ENCODE results near the gene NCS1. TPM values are rescaled to one million over a fixed set of nuclear protein-coding genes. Genes with fewer than 3 reads are reported as not detected.

The NCS1 gene
- total RNA-seq (2013): 0.02 TPM
- polyA plus RNA-seq: not detected
- not detected in 2 replicates for polyA minus RNA-seq
- 0.92 to 44.9 (median 10.9) reads per million in 11 experiments for total RNA-seq

- H3K27me3 ChIP-seq (ENCODE audit: control insufficient read depth in 2 of 2, insufficient read depth in 2 of 2, low read length in 2 of 2): peaks cover 15 to 36% of the 10 kb centered on the region in 2 donors
- Mint-ChIP-seq H3K36me3 (peaks cover 0 to 3% of the 10 kb centered on the region in 2 donors), H3K9me3 (peaks cover 0 to 15% (median 2%) of the 10 kb centered on the region in 7 donors), H3K27ac (peak within 1 kb of the TSS in 1 of 7 donors; percentile 63), H3K4me1 (peaks cover 3% of the 10 kb centered on the region), H3K27me3 (ENCODE audit: low read depth in 3 of 3) (peaks cover 43 to 60% (median 49%) of the 10 kb centered on the region in 3 donors), H3K4me3 (peak within 1 kb of the TSS; percentile 43 to 82)
- no peaks in the 10 kb centered on the region for H4K20me1 ChIP-seq (ENCODE audit: insufficient read depth, low read length)
- H3K9ac ChIP-seq (ENCODE audit: insufficient read depth, low read length, poor library complexity, severe bottlenecking): no peak within 1 kb of the TSS
- no peaks in the 10 kb centered on the region for H3K9me3 ChIP-seq (replicated peaks in 1 of 2; ENCODE audit: control insufficient read depth in 1 of 2, insufficient read depth in 1 of 2, low read length in 2 of 2)
- H3K4me2 ChIP-seq (replicated peaks; ENCODE audit: extremely low read depth, low read length, poor library complexity, severe bottlenecking): peak within 1 kb of the TSS; percentile 50
- H3K4me3 ChIP-seq (replicated peaks in 1 of 3; ENCODE audit: low read depth in 2 of 3, low read length in 3 of 3): no peak within 1 kb of the TSS
- WGBS (ENCODE audit: insufficient coverage): under 1% methylated on average over 69 of the region's 101 CpGs
- H2AFZ ChIP-seq (ENCODE audit: insufficient read depth, low read depth, low read length, poor library complexity, severe bottlenecking): no peak within 1 kb of the TSS
- no peak for TF ChIP-seq CTCF (IDR thresholded peaks at IDR 0.05)
- no peaks in the 10 kb centered on the region for H3K36me3 ChIP-seq (replicated peaks in 1 of 2; ENCODE audit: control insufficient read depth in 1 of 2, insufficient read depth in 2 of 2, low read length in 2 of 2)
- peaks cover 0 to 4% of the 10 kb centered on the region in 2 donors for H3K4me1 ChIP-seq (ENCODE audit: control insufficient read depth in 1 of 2, insufficient read depth in 2 of 2, low read length in 2 of 2)
- DNase-seq: peak in 1 of 3 donors; percentile 8
- no peaks in the 10 kb centered on the region for H3K79me2 ChIP-seq (ENCODE audit: insufficient read depth, low read length)
- no peak within 1 kb of the TSS for H3K27ac ChIP-seq (ENCODE audit: low read depth in 1 of 2, low read length in 2 of 2)
- intact Hi-C loops (cut with micrococcal nuclease): no loop called here
Observed at GRCh38 chr9:130172161-130172857, at the start of gene NCS1. NCS1 (plus strand) TSS chr9:130172404; CDS start chr9:130172664, 260 bp downstream.

GRCh38 chr9:130122456-130122855 is 49.7 kb upstream of the NCS1 start:
- peaks cover 2 to 8% of the 10 kb centered on the region in 2 donors for H3K4me1 ChIP-seq (ENCODE audit: control insufficient read depth in 1 of 2, insufficient read depth in 2 of 2, low read length in 2 of 2)
- H3K27ac Mint-ChIP-seq: peak overlapping the region in 2 of 7 donors; percentile 3 to 33
- no peak overlapping the region for H3K4me3 ChIP-seq (replicated peaks in 1 of 3; ENCODE audit: low read depth in 2 of 3, low read length in 3 of 3)
- no peaks in the 10 kb centered on the region for H3K79me2 ChIP-seq (ENCODE audit: insufficient read depth, low read length)
- DNase-seq: no peak
- H3K9ac ChIP-seq (ENCODE audit: insufficient read depth, low read length, poor library complexity, severe bottlenecking): no peak overlapping the region
- intact Hi-C loops (cut with micrococcal nuclease): no loop called here
- WGBS (ENCODE audit: insufficient coverage): 80% methylated on average over 5 of the region's 7 CpGs
- H3K4me2 ChIP-seq (replicated peaks; ENCODE audit: extremely low read depth, low read length, poor library complexity, severe bottlenecking): no peak overlapping the region
- H3K27me3 ChIP-seq (ENCODE audit: control insufficient read depth in 2 of 2, insufficient read depth in 2 of 2, low read length in 2 of 2): no peaks in the 10 kb centered on the region
- H4K20me1 ChIP-seq (ENCODE audit: insufficient read depth, low read length): peaks cover 9% of the 10 kb centered on the region
- H3K27ac ChIP-seq (ENCODE audit: low read depth in 1 of 2, low read length in 2 of 2): no peak overlapping the region
- H3K9me3 Mint-ChIP-seq: no peaks in the 10 kb centered on the region
- peaks cover 78 to 98% of the 10 kb centered on the region in 2 donors for H3K36me3 Mint-ChIP-seq
- peaks cover 10% of the 10 kb centered on the region for H3K4me1 Mint-ChIP-seq
- no peaks in the 10 kb centered on the region for H3K9me3 ChIP-seq (replicated peaks in 1 of 2; ENCODE audit: control insufficient read depth in 1 of 2, insufficient read depth in 1 of 2, low read length in 2 of 2)
- H3K4me3 Mint-ChIP-seq: no peak overlapping the region
- H3K27me3 Mint-ChIP-seq (ENCODE audit: low read depth in 3 of 3): peaks cover 0 to 4% (median 2%) of the 10 kb centered on the region in 3 donors
- TF ChIP-seq CTCF (IDR thresholded peaks at IDR 0.05): no peak
- H3K36me3 ChIP-seq (replicated peaks in 1 of 2; ENCODE audit: control insufficient read depth in 1 of 2, insufficient read depth in 2 of 2, low read length in 2 of 2): peaks cover 55 to 90% of the 10 kb centered on the region in 2 donors
- no peak overlapping the region for H2AFZ ChIP-seq (ENCODE audit: insufficient read depth, low read depth, low read length, poor library complexity, severe bottlenecking)
